Thyroid gland (tissue), 4 donors: ENCODE results near the gene EBPL.

Experiments used
- POLR2A ChIP-seq, 2 donors: fragments of 450-650 bp; IDR thresholded peaks; one replicate each; pipeline ENCODE4 v1.6.1; 2017; ENCODE audit warnings: antibody characterized with exemption in 2 of 2, mild to moderate bottlenecking in 2 of 2, moderate library complexity in 1 of 2
- TF ChIP-seq, protein P1 (sequence below), 6 experiments: fragments of 200-600 bp in 3 of 6; fragments of 450-650 bp in 3 of 6; sonication (generic) in 3 of 6; IDR thresholded peaks; one replicate each; pipeline ENCODE4 v1.5.1; 2016 to 2019; ENCODE audit warnings: antibody characterized with exemption in 6 of 6, mild to moderate bottlenecking in 2 of 6, inconsistent platforms in 1 of 6, moderate library complexity in 1 of 6

DNA sequence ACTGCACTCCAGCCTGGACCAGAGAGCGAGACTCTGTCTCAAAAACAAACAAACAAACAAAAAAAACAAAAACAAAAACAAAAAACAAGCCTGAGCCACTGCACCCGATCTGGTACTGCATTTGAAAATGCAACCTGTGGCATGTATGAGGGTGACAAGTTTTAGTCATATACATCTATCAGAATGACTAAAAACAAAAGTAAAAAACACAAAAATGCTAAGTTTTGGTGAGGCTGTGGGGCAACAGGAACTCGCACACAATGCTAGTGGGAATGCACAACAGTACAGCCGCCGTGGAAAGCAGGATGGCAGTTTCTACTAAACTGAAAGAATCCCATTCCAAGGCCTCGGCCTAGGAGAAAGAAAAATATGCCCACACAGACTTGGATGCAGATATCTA, 7.8 kb downstream of the EBPL start:
- TF ChIP-seq, protein P1, sequence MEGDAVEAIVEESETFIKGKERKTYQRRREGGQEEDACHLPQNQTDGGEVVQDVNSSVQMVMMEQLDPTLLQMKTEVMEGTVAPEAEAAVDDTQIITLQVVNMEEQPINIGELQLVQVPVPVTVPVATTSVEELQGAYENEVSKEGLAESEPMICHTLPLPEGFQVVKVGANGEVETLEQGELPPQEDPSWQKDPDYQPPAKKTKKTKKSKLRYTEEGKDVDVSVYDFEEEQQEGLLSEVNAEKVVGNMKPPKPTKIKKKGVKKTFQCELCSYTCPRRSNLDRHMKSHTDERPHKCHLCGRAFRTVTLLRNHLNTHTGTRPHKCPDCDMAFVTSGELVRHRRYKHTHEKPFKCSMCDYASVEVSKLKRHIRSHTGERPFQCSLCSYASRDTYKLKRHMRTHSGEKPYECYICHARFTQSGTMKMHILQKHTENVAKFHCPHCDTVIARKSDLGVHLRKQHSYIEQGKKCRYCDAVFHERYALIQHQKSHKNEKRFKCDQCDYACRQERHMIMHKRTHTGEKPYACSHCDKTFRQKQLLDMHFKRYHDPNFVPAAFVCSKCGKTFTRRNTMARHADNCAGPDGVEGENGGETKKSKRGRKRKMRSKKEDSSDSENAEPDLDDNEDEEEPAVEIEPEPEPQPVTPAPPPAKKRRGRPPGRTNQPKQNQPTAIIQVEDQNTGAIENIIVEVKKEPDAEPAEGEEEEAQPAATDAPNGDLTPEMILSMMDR (IDR thresholded peaks at IDR 0.05), result no peak
- TF ChIP-seq POLR2A (IDR thresholded peaks at IDR 0.05), result no peak
